Measurements from ENCODE around the gene MSANTD3. TPM values are rescaled to one million over a fixed set of nuclear protein-coding genes. Genes with fewer than 3 reads are reported as not detected.

MSANTD3 gene
- polyA plus RNA-seq, 10 donors: 12.7 to 18.4 (median 15.0) TPM

DNA sequence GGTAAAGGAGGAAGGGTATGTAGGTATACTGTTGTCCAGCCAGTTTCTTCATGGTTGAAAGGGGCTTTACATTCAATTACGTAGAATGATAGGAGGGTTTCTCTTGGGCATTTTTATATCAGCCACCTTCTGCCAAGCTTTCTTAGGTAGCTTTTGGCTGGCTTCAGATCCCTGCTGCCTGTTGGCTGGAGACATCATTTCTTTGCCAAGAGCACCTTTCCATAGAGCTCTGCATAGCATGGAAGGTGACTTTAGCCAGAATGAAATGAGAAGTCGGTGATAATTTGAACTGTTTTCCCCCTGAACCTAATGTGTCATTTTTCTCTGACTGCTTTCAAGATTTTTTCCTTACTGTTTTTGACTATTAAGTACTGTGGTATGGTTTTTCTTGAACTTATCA, 72.9 kb downstream of the MSANTD3 start:
- no peak for DNase-seq

Other genes with a start within 250 kb of the MSANTD3 start
- gene TEX10, start 74.2 kb upstream of the MSANTD3 start, polyA plus RNA-seq (ENCODE audit: insufficient read length in 10 of 10): 10 to 100 TPM; 20.4 to 29.0 (median 23.9) TPM
- 1 to 10 TPM in 7 of 10 donors, under 1 TPM in 3; 0.35 to 3.8 (median 1.9) TPM for gene TMEFF1, start 46.0 kb downstream of the MSANTD3 start, polyA plus RNA-seq (ENCODE audit: insufficient read length in 10 of 10)
- gene CAVIN4, start 150.9 kb downstream of the MSANTD3 start, polyA plus RNA-seq (ENCODE audit: insufficient read length in 10 of 10): 100 to 1,000 TPM; 111 to 330 (median 212) TPM

All from muscle of back (tissue), 11 donors.